ENCODE measurements around the gene MMP15. TPM values are rescaled to one million over a fixed set of nuclear protein-coding genes. Genes with fewer than 3 reads are reported as not detected.
A peak's percentile ranks its signal among the peaks of the same experiment; 100 is the strongest.

The MMP15 gene
- total RNA-seq, 1 donor from 2014 or later, result 97.8 TPM

DNA sequence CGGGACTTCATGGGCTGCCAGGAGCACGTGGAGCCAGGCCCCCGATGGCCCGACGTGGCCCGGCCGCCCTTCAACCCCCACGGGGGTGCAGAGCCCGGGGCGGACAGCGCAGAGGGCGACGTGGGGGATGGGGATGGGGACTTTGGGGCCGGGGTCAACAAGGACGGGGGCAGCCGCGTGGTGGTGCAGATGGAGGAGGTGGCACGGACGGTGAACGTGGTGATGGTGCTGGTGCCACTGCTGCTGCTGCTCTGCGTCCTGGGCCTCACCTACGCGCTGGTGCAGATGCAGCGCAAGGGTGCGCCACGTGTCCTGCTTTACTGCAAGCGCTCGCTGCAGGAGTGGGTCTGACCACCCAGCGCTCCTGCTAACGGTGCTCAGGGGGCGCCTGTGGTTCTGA is 19.5 kb downstream of the MMP15 start:
- no peak for DNase-seq (ENCODE audit: low spot score)
- TF ChIP-seq, protein P1, sequence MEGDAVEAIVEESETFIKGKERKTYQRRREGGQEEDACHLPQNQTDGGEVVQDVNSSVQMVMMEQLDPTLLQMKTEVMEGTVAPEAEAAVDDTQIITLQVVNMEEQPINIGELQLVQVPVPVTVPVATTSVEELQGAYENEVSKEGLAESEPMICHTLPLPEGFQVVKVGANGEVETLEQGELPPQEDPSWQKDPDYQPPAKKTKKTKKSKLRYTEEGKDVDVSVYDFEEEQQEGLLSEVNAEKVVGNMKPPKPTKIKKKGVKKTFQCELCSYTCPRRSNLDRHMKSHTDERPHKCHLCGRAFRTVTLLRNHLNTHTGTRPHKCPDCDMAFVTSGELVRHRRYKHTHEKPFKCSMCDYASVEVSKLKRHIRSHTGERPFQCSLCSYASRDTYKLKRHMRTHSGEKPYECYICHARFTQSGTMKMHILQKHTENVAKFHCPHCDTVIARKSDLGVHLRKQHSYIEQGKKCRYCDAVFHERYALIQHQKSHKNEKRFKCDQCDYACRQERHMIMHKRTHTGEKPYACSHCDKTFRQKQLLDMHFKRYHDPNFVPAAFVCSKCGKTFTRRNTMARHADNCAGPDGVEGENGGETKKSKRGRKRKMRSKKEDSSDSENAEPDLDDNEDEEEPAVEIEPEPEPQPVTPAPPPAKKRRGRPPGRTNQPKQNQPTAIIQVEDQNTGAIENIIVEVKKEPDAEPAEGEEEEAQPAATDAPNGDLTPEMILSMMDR (IDR thresholded peaks at IDR 0.05; ENCODE audit: unreplicated experiment), result no peak
- peaks cover 17% of the 10 kb centered on the region for H3K36me3 Mint-ChIP-seq (ENCODE audit: low read depth, unreplicated experiment)
- no peaks in the 10 kb centered on the region for H3K9me3 Mint-ChIP-seq (ENCODE audit: unreplicated experiment)
- peaks cover 34% of the 10 kb centered on the region for H3K4me1 Mint-ChIP-seq (ENCODE audit: unreplicated experiment)
- peaks cover 16% of the 10 kb centered on the region for H3K27me3 Mint-ChIP-seq (ENCODE audit: unreplicated experiment)
- no peak overlapping the region for H3K27ac Mint-ChIP-seq (ENCODE audit: unreplicated experiment)
- no peak overlapping the region for H3K4me3 Mint-ChIP-seq (ENCODE audit: unreplicated experiment)

DNA sequence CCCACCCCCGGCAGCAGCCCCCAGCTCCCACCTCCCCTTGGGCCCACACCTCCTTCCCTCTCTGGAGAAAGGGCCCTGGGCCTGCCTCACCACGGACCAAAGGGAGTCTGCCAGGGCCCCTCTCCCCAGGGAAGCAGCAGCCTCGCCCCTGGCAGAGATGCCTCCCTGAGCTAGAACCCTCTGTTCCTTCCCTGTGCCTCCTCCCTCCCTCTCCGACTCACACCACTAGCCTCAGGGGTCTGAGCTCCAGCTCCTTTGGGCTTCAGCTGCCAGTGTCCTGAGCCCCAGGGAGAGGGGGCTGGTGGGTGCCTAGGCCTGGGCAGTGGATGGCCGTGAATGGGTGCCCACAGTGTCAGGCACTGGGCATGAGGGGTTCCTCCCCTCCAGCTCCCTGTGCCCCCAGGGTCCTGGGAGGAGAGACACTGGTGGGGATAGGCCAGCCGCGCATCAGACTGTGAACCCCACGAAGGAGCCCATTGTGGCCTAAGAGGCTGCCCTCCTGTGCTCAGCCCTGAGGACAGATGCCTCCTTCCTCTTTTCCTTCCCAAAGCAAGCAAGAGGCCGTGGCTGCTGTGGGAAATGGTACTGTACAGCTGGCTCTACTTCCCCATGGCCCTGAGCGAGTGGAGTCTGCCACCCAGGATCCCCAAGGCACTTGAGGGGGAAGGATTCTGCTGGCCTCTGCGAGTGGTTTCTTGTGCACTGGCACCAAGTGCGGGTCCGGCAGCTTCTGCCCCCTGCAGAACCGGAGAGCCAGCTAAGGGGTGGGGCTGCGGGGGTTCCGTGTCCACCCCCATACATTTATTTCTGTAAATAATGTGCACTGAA is 20.7 kb downstream of the MMP15 start:
- H3K27ac Mint-ChIP-seq (ENCODE audit: unreplicated experiment), result peak overlapping the region; percentile 96
- no peak overlapping the region for H3K4me3 Mint-ChIP-seq (ENCODE audit: unreplicated experiment)
- TF ChIP-seq, protein P1 (IDR thresholded peaks at IDR 0.05; ENCODE audit: unreplicated experiment), result no peak
- H3K27me3 Mint-ChIP-seq (ENCODE audit: unreplicated experiment), result peaks cover 17% of the 10 kb centered on the region
- no peak for DNase-seq (ENCODE audit: low spot score)
- no peaks in the 10 kb centered on the region for H3K9me3 Mint-ChIP-seq (ENCODE audit: unreplicated experiment)
- peaks cover 41% of the 10 kb centered on the region for H3K4me1 Mint-ChIP-seq (ENCODE audit: unreplicated experiment)
- peaks cover 16% of the 10 kb centered on the region for H3K36me3 Mint-ChIP-seq (ENCODE audit: low read depth, unreplicated experiment)

DNA sequence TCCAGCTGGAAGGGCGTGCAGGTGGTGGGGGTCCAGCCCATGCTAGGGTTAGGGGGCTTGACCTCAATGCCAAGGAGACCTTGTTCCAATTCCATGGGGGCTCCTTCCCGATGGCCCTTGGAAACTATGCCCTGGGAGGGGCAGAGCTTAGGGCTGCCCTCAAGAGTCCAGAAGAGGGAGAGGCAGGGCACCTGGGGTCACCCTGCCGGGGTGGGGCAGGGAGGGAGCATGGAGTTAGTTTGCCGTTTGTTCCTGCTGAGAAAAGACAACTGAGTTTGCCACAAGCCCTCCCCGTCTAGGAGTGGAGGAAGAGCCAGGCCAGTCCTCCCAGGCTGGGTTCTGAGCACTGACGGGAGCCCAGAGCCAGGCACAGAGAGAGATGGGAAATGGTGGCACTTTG is 21.4 kb downstream of the MMP15 start:
- H3K4me3 Mint-ChIP-seq (ENCODE audit: unreplicated experiment), result no peak overlapping the region
- DNase-seq (ENCODE audit: low spot score), result no peak

DNA sequence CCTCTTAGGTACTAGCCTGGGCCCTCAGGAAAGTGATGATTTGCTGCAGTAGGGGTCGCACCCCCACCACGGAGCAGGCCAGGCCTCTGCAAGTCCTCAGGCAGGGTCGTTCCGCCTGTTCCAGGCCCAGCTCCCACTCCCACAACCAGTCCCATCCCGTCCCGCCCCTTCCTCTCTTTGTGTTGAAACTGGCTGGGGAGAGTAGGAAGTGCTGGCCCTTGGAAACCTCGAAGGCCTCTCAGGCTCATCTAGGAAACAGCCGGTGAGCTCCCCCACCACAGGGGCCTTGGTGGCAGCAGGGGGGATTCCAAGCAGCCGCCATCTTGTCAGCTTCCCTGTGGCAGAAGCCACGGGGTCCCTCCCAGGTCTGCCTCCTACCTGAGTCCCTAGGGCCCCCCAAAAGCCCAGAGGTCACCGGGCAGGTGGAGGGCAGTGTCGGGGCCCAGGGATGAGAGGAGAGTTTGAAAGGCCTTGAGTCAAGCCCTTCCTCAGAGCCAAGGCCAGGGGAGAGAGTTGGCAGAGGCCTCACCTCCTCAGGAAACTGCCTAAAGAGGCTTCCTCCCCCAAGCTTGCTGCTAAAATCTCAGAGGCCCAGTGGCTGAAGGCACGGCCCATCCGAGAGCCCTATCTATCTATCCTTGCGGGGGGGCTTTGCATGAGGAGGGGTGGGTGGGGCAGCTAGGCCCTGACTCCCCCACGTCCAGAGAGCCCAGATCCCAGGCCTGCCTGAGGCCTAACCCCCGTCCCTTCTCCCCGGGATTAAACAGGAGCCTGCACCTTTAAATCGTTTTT is 22.2 kb downstream of the MMP15 start:
- peaks cover 15% of the 10 kb centered on the region for H3K36me3 Mint-ChIP-seq (ENCODE audit: low read depth, unreplicated experiment)
- no peaks in the 10 kb centered on the region for H3K9me3 Mint-ChIP-seq (ENCODE audit: unreplicated experiment)
- peaks cover 15% of the 10 kb centered on the region for H3K27me3 Mint-ChIP-seq (ENCODE audit: unreplicated experiment)
- peak overlapping the region; percentile 96 for H3K27ac Mint-ChIP-seq (ENCODE audit: unreplicated experiment)
- peak; percentile 74 for DNase-seq (ENCODE audit: low spot score)
- peaks cover 41% of the 10 kb centered on the region for H3K4me1 Mint-ChIP-seq (ENCODE audit: unreplicated experiment)
- TF ChIP-seq, protein P1 (IDR thresholded peaks at IDR 0.05; ENCODE audit: unreplicated experiment), result no peak
- peak overlapping the region; percentile 76 for H3K4me3 Mint-ChIP-seq (ENCODE audit: unreplicated experiment)

More for the DNA sequence above, 21.4 kb downstream of the MMP15 start:
- TF ChIP-seq, protein P1 (IDR thresholded peaks at IDR 0.05; ENCODE audit: unreplicated experiment), result no peak
- H3K4me1 Mint-ChIP-seq (ENCODE audit: unreplicated experiment), result peaks cover 41% of the 10 kb centered on the region
- H3K36me3 Mint-ChIP-seq (ENCODE audit: low read depth, unreplicated experiment), result peaks cover 16% of the 10 kb centered on the region
- H3K27ac Mint-ChIP-seq (ENCODE audit: unreplicated experiment), result peak overlapping the region; percentile 96
- H3K27me3 Mint-ChIP-seq (ENCODE audit: unreplicated experiment), result peaks cover 17% of the 10 kb centered on the region
- no peaks in the 10 kb centered on the region for H3K9me3 Mint-ChIP-seq (ENCODE audit: unreplicated experiment)

All from endothelial cell (in vitro differentiated cells).